GM21381 (cell line): Measurements from ENCODE around the gene SMU1.
"Not testable (repeated sequence)": the region's sequence is repeated elsewhere in the genome, so short reads cannot be mapped to it uniquely, and the experiment has no call there.

Source experiments
- ATAC-seq: cut with Tn5 transposase; IDR thresholded peaks from one replicate; pipeline ENCODE4 v1.9.1; 2021; ENCODE audit warnings: mild to moderate bottlenecking, moderate library complexity; ENCODE audit not compliant: unreplicated experiment

Gene SMU1

GRCh38 chr9:33017283-33018041 is 59.0 kb downstream of the SMU1 start:
- ATAC-seq = no peak

- ATAC-seq = no peak
Observed at GRCh38 chr9:33014665-33015014, 61.8 kb downstream of the SMU1 start.

GRCh38 chr9:33013962-33014664 is 62.4 kb downstream of the SMU1 start:
- ATAC-seq = no peak

GRCh38 chr9:33012328-33013069 is 64.0 kb downstream of the SMU1 start:
- no peak for ATAC-seq

- no peak for ATAC-seq
Observed at GRCh38 chr9:33011831-33012230, 64.6 kb downstream of the SMU1 start.

- ATAC-seq = no peak
Observed at GRCh38 chr9:33007755-33008154, 68.7 kb downstream of the SMU1 start.

- not testable (repeated sequence) for ATAC-seq
Observed at GRCh38 chr9:33005335-33005734, 71.1 kb downstream of the SMU1 start.

GRCh38 chr9:33000682-33001055 is 75.8 kb downstream of the SMU1 start:
- ATAC-seq = not testable (repeated sequence)

GRCh38 chr9:32992595-32993238 is 83.8 kb downstream of the SMU1 start:
- ATAC-seq = no peak

GRCh38 chr9:32991897-32992594 is 84.4 kb downstream of the SMU1 start:
- no peak for ATAC-seq
